Activated effector memory CD4-positive, alpha-beta T cell treated with anti-CD3 and anti-CD28 coated beads, Interleukin-2, amount 50 U/mL, for 16 hours (primary cell): ENCODE results near the gene GOLIM4.
"Not testable (repeated sequence)": the region's sequence is repeated elsewhere in the genome, so short reads cannot be mapped to it uniquely, and the experiment has no call there.

ENCODE experiments used
- DNase-seq: peaks from one replicate; pipeline ENCODE4 v3.0.0-alpha.2; 2020

Gene GOLIM4

DNA sequence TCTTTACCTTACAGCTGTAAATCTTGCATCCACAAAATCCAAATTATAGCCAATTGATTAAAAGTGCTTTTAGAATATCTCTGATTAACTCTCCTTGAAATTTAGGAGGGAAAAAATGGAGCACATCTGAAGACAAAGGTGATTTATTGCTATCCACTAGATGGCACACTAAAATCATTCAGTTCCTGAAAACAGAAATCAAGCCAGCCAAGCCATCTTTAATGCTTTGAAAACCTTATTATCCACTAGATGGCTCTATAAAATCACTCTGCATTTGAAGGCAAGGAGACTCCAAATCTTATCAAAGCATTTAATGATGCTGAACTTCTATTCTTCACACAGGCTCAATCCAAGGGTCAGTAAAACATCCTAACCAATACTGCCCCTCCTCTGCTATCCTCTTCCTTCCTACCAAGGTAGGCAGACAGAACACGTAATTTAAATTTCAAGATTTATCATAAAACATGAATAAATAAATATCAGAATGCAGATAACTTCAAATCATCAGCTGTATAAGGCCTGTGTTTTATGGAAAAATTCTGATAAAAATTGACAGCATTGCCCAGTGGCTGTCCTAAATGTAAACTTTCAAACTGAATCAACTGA lies 48.4 kb downstream of the GOLIM4 start:
- DNase-seq: no peak

DNA sequence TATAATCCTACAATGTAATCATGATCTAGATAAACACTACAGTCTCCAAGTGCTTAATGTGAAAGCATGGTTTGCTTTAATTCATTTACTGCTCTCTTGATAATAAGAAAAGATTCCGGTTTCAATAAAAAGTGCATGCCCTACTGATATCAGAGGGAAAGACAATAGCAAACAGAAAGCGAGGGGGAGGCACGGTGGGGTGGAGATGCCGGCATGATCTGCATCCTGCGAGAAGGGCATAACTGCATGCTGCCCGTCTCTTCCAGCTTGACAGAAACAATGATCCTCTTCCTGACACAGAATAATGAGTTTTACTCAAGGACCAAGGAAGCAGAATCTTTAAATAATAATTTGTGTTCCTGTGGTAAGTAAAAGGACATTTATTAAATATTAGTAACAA lies 51.7 kb downstream of the GOLIM4 start:
- no peak for DNase-seq

DNA sequence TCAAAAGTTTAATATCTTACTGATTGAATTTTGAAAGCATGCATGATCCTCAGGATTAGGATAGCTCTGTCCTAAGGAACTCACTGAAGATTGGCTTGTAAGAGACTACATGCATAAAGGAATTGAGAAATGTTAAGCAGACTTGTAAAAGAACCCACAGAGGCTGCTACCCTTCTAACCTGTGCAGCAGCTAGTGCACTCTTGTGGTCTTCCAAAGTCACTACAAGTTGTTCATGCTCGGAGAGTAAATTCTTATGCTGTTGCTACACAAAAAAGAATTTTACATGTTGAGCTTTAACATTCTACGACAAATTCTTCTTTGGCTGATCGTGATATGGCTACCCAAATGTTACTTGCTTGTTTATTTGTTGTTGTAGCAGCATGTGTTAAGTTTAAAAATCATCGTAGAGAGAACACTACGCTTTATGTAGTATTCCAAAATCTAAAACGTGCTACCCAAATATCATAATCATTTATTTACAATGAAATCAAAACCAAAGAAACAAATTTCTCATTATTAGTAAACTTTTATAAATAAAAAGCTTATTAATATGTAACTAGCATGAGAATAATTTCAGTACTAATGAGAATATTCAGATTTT lies 55.0 kb downstream of the GOLIM4 start:
- DNase-seq: no peak

DNA sequence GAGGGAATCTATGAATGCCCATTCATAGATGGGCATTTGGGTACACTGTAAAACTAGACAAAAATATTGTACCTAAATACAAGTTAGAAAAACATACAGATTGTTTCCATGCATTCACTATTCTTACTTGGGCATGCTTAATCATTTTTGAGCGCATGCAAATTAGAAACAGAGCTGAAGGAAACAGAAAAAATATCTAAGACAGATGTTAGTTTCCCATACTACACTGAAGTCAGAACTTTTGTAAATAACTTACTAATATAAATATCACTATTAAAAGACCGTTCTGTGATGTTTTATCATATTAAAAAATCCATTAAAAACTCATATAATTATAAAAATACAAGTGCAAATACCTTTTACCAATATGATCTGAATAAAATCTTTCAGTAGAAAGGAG lies 58.7 kb downstream of the GOLIM4 start:
- DNase-seq: no peak

DNA sequence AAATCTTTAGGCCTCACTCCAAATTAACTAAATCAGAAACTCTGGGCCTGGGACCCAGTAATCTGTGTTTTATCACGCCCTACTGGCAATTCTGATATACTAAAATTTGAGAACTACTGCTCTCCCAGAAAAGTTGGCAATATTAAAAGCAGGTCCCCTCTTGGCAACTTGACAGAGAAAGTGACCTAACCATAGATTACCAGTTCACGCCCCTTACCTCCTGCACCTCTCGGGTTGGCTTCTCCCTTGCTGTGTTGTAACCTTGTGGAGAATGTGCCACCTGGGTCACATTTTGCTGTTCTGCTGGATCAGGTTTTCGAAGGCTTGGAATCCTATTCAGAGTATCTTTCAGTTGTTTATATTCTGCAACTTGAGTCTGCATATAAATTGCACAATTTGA lies 59.1 kb downstream of the GOLIM4 start:
- no peak for DNase-seq

DNA sequence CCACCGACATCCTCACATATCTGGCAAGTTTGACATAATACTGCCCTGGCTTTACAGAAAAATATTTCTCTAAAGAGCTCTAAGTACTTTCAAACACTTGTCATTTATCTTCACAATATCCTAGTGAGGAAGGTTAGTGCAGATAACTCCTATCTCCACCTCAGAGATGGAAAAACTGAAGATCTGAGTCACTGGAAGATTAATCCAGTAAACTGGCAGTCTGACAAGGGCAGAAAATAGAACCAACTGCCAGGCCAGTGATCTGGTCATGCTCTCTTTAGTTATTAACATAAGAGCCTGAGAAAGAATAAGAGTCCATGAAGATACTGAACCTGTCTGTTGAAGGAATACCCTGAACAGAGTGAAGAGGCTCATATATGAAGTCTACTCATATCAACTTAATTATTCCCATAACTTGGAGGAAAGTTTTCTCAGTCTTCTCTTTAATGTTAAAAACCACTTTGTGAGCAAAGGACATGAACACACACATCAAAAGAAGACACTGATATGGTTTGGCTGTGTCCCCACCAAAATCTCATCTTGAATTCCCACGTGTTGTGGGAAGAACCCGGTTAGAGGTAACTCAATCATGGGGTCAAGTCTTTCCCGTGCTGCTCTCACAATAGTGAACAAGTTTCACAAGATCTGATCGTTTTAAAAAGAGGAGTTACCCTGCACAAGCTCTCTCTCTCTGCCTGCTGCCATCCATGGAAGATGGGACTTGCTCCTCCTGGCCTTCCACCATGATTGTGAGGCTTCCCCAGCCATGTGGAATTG lies 61.4 kb downstream of the GOLIM4 start:
- DNase-seq: no peak

DNA sequence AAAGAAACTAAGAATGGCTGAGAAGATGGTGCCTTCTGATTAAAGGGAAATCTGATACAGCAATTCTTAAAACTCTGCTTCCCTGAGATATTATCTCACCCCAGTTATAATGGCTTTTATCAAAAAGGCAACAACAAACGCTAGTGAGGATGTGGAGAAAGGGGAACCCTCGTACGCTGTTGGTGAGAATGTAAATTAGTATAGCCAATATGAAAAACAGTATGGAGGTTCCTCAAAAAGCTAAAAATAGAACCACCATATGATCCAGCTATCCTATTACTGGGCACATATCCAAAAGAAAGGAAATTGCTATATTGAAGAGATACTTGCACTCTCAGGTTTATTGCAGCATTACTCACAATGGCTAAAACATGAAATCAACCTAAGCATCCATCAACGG lies 65.1 kb downstream of the GOLIM4 start:
- DNase-seq: no peak

DNA sequence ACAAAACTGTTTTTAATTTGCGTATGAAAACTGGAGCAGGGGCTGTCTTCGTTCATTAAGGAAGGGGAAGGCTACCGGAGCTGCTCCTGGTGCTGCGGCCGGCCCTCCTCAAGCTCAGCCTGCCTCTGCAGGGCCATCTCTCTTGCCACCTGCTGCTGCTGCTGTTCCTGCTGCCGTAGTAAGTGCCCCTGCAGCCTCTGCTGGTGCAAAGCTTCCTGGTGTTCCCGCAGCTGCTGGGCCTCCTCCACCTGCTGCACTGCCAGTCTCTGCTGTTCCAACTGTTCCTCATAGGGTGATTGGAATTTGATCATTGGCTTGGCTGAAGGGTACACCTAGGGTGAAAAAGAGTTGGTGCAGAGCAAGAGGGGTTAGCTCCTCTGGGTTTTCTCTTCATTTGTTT lies 66.0 kb downstream of the GOLIM4 start:
- no peak for DNase-seq

DNA sequence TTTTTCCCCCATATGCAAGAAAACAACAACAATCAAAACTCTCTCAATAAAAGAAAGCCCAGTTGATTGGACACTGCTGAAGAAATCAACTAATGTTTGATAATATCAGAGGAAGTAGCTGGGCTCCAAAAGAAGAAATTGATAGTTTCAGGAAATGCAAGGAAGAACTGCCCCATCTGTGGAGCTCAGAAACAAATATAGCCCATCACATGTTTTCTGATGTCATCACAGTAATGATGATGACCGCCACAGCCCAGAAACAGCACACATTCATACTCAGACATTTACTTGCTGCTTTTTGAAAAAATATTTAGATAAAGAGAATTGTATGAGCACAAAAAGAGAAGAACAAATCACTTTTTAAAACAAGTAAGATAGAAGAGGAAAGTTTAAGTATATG lies 67.6 kb downstream of the GOLIM4 start:
- DNase-seq: no peak

DNA sequence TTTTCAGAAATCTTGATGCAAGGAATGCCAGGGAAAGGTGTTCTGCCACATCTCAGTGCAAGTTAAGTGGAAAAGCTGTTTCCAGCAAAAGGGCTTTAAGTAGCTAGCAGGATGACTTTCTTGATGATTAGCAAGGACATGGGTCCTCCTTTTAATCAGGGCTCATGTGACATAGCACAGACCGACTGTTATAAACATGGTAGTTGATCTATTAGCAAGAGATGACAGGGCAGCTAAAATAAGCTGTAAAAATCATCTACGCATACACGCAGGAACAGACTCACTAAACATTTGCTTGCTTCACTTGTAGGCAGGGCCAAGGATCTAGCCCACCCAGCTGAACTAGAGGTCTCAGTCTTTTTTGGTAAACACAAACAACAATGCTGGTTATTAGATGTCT lies 69.0 kb downstream of the GOLIM4 start:
- DNase-seq: no peak

DNA sequence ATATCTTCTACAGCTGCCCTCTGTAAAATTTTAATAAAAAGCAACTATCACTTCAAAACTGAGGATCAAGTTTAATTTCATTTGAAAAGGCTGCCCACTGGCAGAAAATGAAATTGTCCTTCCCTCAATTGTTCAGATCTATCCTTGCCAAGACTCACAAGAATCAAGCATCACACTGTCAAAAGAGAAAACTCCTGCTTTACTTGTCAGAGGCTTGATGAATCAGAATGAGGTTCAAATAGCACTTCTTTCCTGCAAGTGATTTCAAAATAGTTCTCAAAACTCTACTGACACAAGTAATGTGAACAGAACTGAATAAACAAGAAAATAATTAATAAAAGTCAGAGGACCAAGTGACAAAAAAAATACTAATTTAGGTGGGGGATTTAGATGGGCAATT lies 70.6 kb downstream of the GOLIM4 start:
- DNase-seq: no peak

DNA sequence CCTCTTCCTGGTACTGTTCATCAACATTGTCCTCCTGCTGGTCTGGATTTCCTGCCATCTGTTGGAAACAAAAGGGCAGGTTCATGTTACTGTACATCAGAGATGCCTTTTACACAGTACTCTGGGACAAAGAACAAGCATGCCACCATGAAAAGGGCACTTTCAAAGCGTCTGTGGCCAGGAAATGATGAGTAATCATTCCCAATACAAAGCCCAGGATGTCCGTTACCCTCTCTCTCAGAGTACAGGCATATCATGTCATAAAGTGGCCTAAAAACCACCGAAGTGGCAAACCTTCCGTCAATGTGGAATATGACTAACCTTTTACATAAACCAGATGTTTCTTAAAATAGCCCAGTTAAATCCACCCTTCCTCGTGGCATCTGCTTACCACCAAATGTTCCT lies 71.2 kb downstream of the GOLIM4 start:
- DNase-seq: no peak

DNA sequence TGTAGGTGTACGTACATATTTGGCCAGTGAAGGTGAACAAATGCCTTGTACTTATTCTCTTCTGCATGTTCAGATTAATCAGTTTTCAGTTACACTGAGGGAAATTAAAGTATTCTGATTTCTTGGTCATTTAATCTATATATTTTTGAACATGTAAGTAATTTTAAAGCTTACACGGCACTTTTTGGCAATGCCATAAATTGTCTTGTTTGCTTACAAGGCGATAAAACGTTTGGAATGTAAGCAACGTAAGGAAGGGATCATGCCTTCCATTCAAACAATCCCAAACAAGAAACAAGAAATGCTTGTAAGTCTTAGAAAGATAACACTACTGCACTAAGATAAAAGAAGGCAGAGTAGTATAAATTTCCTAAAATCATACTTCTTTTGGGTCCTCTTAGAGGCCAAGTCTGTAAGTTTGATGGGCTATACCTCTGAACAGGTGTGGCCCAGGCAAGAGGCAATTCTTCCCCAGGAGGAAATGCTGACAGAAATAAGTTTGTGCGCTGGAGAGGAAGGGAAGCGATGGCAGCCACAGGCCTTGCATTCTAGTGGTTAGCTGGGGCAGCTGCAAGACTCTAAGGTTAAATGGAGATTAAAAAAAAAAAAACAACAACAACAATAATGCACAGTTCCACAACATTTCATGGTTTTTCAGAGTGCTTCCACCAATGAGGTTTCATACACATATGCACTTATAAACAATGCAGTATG lies 73.8 kb downstream of the GOLIM4 start:
- no peak for DNase-seq

DNA sequence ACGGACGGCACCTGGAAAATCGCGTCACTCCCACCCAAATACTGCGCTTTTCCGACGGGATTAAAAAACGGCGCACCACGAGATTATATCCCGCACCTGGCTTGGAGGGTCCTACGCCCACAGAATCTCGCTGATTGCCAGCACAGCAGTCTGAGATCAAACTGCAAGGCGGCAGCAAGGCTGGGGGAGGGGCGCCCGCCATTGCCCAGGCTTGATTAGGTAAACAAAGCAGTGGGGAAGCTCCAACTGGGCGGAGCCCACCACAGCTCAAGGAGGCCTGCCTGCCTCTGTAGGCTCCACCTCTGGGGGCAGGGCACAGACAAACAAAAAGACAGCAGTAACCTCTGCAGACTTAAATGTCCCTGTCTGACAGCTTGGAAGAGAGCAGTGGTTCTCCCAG lies 84.4 kb downstream of the GOLIM4 start:
- not testable (repeated sequence) for DNase-seq

DNA sequence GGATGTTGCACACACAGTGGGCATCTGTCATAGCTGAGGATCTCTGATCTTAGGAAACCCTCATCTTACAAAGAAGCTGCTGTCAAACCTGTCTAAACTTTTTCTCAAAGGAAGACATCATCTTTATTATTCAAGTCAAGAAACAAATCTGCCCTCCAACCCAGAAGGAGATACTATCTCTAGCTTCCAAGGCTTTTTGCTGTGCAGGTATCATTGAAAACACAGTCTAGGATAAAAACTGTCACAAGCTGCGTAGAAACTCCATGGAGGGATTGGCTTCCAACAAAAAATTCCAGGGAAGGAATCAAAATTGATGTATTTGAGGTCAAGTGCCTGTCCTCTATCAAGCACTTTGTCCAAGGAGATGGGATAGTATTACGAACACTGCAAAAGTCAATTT lies 89.1 kb downstream of the GOLIM4 start:
- DNase-seq: no peak

DNA sequence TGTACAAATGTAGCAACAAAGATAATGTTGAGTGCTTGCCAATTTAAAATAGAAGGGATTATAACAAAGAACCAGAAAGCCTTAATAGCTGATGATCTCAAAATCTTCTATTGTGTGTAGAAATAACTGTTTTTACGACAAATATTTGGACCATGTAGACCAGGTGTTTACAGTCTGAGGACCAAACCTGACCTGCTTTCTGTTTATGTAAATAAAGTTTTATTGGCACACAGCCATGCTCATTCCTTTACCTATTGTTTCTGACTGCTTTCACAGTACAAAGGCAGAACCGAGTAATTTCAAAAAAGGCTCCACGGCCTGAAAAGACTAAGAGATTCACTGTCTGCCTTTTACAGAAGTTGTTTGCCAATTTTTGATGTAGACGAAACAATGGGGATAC lies 91.8 kb downstream of the GOLIM4 start:
- DNase-seq: no peak

DNA sequence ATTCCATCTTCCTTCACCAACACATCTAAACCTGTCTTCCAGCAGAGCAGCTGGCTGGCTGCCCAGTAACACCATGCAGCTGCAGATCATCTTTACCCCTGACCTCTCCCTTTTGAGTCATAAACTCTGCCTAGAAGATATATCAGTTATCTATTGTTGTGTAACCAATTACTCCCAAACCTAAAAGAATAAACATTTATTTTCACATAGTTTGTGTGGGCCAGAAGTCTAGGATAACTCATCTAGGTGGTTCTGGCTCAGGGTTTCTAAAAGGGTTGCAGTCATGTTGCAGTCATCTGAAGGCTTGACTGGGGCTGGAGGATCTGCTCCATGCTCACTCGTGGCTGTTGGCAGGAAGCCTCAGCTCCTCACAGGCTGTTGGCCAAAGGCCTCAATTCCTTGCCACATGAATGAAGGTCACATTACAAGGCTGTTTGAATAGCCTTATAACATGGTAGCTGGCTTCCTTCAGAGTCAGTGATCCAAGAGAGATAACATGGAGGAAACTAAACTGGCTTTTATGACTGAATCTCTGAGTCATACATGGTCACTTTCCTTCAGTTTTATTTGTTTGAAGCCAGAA lies 92.8 kb downstream of the GOLIM4 start:
- no peak for DNase-seq

DNA sequence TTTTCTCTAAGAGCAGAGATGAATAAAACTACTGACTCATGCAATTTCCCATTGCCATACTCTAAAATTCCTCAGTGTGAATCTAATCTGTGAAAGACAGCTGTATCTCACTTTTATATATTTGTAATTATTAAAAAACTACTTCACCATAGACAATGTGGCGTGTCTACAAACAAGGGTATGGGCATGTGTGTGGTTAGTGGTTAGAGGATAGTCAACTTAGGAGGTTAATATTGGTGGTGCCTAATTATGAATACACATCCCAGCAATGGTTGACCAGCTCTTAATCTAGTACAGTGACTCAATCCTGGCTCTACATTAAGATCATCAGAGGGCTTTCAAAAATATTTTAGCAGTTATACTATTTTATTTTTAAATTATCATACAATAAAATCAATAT lies 94.5 kb downstream of the GOLIM4 start:
- no peak for DNase-seq

DNA sequence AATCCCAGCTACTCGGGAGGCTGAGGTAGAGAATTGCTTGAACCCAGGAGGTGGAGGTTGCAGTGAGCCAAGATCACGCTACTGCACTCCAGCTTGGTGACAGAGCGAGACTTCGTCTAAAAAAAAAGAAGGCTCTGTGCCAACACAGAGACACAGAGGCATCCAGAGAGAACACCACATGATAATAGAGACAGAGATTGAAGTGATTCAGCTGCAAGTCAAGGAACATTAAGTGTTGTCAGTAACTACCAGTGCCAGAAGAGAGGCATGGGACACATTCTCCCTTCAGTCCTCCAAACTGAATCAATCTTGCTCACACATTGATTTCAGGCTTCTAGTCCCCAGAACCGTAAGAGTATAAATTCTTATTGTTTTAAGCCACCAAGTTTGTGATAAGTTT lies 97.5 kb downstream of the GOLIM4 start:
- no peak for DNase-seq

DNA sequence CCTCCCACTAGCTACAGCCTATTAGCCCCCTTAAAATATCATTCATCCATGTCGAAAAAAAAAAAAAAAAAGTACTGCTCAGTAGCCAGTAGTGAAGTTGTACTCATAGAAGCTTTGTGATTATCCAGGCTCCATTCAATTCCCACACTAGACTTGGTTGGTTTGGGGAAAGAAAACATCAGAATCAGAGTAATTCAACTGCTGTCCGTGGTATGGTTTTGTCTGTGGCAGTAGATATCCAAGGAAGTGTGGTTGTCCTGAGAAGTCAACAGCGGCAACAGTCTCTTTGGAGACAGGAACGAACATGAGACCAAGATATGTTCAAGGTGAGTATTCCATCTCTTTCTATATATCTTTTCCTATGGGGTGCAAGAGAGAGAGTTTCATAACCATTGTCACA lies 99.2 kb downstream of the GOLIM4 start:
- no peak for DNase-seq

DNA sequence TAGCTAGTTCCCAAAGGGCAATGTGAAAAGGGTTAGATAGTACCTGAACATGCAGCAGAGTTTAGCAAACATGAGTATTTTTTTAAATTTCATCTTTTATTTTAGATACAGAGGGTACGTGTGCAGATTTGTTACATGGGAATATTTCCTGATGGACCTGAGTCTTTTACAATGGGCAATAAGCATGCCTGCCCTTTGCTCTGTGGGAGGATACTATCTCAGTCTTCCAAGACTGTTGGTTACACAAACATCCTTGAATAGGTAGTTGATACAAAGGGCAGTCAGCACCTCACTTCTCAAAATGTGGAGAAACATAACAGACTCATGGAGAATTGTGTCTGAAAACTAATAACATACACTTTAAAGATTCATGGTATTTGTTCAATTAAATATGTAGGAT lies 103.3 kb downstream of the GOLIM4 start:
- no peak for DNase-seq

DNA sequence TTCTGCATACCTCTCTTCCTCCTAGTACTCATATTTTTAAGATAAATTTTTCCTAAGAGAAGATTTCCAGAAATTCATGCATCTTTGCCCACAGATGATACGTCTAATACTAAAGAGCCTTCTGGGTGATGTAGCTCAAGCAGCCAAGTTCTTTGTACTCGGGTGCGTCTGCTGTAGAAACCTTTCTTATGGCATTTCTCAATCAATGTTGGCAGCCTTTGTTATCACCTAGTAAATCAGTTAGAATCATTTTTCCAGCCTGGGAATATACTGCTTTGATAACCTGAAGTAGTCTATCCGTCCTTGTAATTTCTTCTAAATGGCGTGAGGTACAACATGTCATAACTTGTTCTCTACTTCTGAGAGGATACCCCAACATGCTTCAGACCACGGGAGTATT lies 104.5 kb downstream of the GOLIM4 start:
- no peak for DNase-seq

DNA sequence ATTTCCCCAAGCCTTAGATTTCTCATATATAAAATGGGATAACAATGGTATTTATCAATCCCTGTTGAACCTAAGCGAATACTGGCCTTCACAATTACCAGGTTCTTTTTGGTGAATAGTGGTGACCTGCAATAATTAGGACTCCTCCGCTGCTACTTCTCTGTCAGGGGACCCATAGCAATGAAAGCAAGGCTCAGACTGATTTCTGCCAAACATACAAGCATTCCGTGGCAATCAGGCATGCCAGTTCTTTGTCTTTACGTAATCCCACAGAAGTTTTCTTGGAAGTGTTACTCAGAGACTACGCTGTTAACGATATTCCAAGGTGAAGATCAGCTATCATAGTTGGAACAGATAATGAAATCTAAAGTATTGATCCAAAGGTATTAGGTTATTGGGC lies 105.7 kb downstream of the GOLIM4 start:
- no peak for DNase-seq

DNA sequence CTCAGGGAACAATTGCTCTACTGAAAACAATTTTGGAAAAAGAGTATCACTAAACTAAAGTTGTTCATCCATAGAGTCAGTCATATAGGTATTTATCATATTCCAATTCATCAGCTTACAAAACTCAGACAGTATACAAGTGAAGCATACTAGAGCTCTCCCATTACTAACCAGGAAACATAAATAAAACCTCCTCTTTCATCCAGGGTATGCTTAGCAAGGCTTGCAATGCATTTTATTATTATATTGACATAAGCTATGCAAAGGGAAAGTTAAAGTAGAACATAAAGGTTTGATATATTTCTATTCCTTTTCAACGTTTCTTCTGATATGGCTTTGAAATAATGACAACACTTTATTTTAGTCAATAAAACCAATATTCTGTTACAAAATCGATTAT lies 106.7 kb downstream of the GOLIM4 start:
- DNase-seq: no peak
